Right cardiac atrium (tissue), 5 donors: ENCODE data around the gene NEU4. TPM values are rescaled to one million over a fixed set of nuclear protein-coding genes. Genes with fewer than 3 reads are reported as not detected.
"Not testable (repeated sequence)": the region's sequence is repeated elsewhere in the genome, so short reads cannot be mapped to it uniquely, and the experiment has no call there.

Experiments
- ATAC-seq, 2 donors: fragments of 200-7000 bp; cut with Tn5 transposase; one replicate each; pipeline versions ENCODE4 v1.8.0 to v1.9.1; 2020; ENCODE audit warnings: moderate library complexity in 2 of 2, mild to moderate bottlenecking in 1 of 2
- DNase-seq, 3 donors: peaks; one replicate each; pipeline ENCODE4 v3.0.0-alpha.2; 2020
- H3K27ac ChIP-seq: one replicate; pipeline ENCODE4 v1.5.1; 2013; ENCODE audit warnings: mild to moderate bottlenecking, low read length, control low read depth, moderate library complexity
- H3K27me3 ChIP-seq: one replicate; pipeline ENCODE4 v1.6.1; 2013; ENCODE audit not compliant: control insufficient read depth, insufficient read depth
- H3K4me1 ChIP-seq: one replicate; pipeline ENCODE4 v1.6.1; 2013; ENCODE audit warnings: low read length; ENCODE audit not compliant: control insufficient read depth, insufficient read depth
- H3K4me3 ChIP-seq: one replicate; pipeline ENCODE4 v1.5.1; 2013; ENCODE audit warnings: low read length, control low read depth
- H3K9me3 ChIP-seq: one replicate; pipeline ENCODE4 v1.6.1; 2013; ENCODE audit warnings: low read length; ENCODE audit not compliant: control insufficient read depth
- WGBS: extraction: QIAGEN DNeasy Blood & Tissue Kit; methylation state at CpG from one replicate; pipeline ENCODE4 v1.1.7; 2013; 5-methylcytosine and 5-hydroxymethylcytosine counted together
- intact Hi-C, 4 donors: fragments of 100-400 bp; cut with DNase I; formaldehyde crosslinking; loops; one replicate each; pipeline versions ENCODE4 v1.11.0 to v1.14.0; 2022 to 2023
- polyA plus RNA-seq: library from polyadenylated mRNA; stranded (reverse); fragments of 200-250 nt; gene quantifications from one replicate; pipeline ENCODE4 v1.2.3, GENCODE V29; 2013
- total RNA-seq, 4 donors: library from RNA; stranded (reverse); fragmentation: NEBNext Ultra II Directional; extraction: Animal tissue kit (Norgen Biotek cat#: 25700); gene quantifications; one replicate each; pipeline ENCODE4 v1.2.1, GENCODE V29; 2021
- donor health status: healthy with polysubstance abuse.
- donor health status: DM: no; HTN: yes; CAD: no.
- donor health status: DM: no; HTN: no; CAD: no.
- donor health status: DM: no; HTN: yes; CAD: no; lungs with severe emphysema.
- donor health status: DM: yes; HTN: yes; CAD: no.

The NEU4 gene
- total and polyA plus RNA-seq, 5 donors = 0.17 to 1.4 (median 0.76) TPM; not detected in 1

GRCh38 chr2:241811952-241812729 lies 3.1 kb downstream of the NEU4 start:
- WGBS = 89% methylated on average over 20 of the region's 20 CpGs

GRCh38 chr2:241812730-241813643 lies 4.0 kb downstream of the NEU4 start:
- ATAC-seq (no peak), DNase-seq (peak; percentile 8 to 63 (median 41))
- WGBS = 81% methylated on average over 40 of the region's 40 CpGs
- Histone ChIP-seq H3K27ac (no peak overlapping the region), H3K9me3 (no peaks in the 10 kb centered on the region), H3K27me3 (no peaks in the 10 kb centered on the region), H3K4me1 (no peaks in the 10 kb centered on the region), H3K4me3 (no peak overlapping the region)
- intact Hi-C loops = no loop called here

More at GRCh38 chr2:241811952-241812729, 3.1 kb downstream of the NEU4 start:
- Histone ChIP-seq H3K9me3 (no peaks in the 10 kb centered on the region), H3K4me1 (no peaks in the 10 kb centered on the region), H3K4me3 (no peak overlapping the region), H3K27me3 (no peaks in the 10 kb centered on the region), H3K27ac (no peak overlapping the region)
- DNase-seq (peak; percentile 10 to 38 (median 32)), ATAC-seq (no peak)
- intact Hi-C loops = no loop called here

- DNase-seq (peak in 1 of 3 donors; percentile 26), ATAC-seq (peak in 1 of 2 donors; percentile 19)
- H3K27me3 ChIP-seq = no peaks in the 10 kb centered on the region
- intact Hi-C loops = no loop called here
- no peaks in the 10 kb centered on the region for H3K4me1 ChIP-seq
- 54% methylated on average over 20 of the region's 20 CpGs for WGBS
- no peak overlapping the region for H3K27ac ChIP-seq
- no peak overlapping the region for H3K4me3 ChIP-seq
- H3K9me3 ChIP-seq = no peaks in the 10 kb centered on the region
These were observed 4.8 kb downstream of the NEU4 start for GRCh38 chr2:241813644-241814392.

- Histone ChIP-seq H3K27ac (no peak overlapping the region), H3K9me3 (no peaks in the 10 kb centered on the region), H3K4me1 (no peaks in the 10 kb centered on the region), H3K4me3 (no peak overlapping the region), H3K27me3 (no peaks in the 10 kb centered on the region)
- 89% methylated on average over 17 of the region's 17 CpGs for WGBS
- intact Hi-C loops = no loop called here
- no peak for ATAC-seq
- DNase-seq = peak in 2 of 3 donors; percentile 7 to 37
These were observed 5.3 kb downstream of the NEU4 start for GRCh38 chr2:241814393-241814642.

- DNase-seq (peak in 2 of 3 donors; percentile 13 to 53), ATAC-seq (no peak)
- H3K27ac ChIP-seq = no peak overlapping the region
- WGBS = 85% methylated on average over 52 of the region's 52 CpGs
- H3K27me3 ChIP-seq = no peaks in the 10 kb centered on the region
- intact Hi-C loops = no loop called here
- H3K9me3 ChIP-seq = no peaks in the 10 kb centered on the region
- H3K4me3 ChIP-seq = no peak overlapping the region
- H3K4me1 ChIP-seq = no peaks in the 10 kb centered on the region
These were observed 5.9 kb downstream of the NEU4 start for GRCh38 chr2:241814643-241815476.

- DNase-seq (peak; percentile 7 to 60 (median 36)), ATAC-seq (no peak)
- intact Hi-C loops = no loop called here
- 83% methylated on average over 48 of the region's 48 CpGs for WGBS
- H3K27me3 ChIP-seq = no peaks in the 10 kb centered on the region
- H3K9me3 ChIP-seq = no peaks in the 10 kb centered on the region
- no peak overlapping the region for H3K4me3 ChIP-seq
- no peaks in the 10 kb centered on the region for H3K4me1 ChIP-seq
- H3K27ac ChIP-seq = no peak overlapping the region
These were observed 6.8 kb downstream of the NEU4 start for GRCh38 chr2:241815477-241816430.

GRCh38 chr2:241816431-241817121 lies 7.6 kb downstream of the NEU4 start:
- no peaks in the 10 kb centered on the region for H3K4me1 ChIP-seq
- intact Hi-C loops = no loop called here
- H3K9me3 ChIP-seq = no peaks in the 10 kb centered on the region
- H3K27me3 ChIP-seq = no peaks in the 10 kb centered on the region
- peak in 1 of 3 donors; percentile 49 for DNase-seq
- no peak for ATAC-seq
- WGBS = 73% methylated on average over 33 of the region's 33 CpGs
- no peak overlapping the region for H3K27ac ChIP-seq
- H3K4me3 ChIP-seq = no peak overlapping the region

- Histone ChIP-seq H3K27ac (no peak overlapping the region), H3K27me3 (no peaks in the 10 kb centered on the region), H3K9me3 (no peaks in the 10 kb centered on the region), H3K4me3 (no peak overlapping the region), H3K4me1 (no peaks in the 10 kb centered on the region)
- ATAC-seq (no peak), DNase-seq (peak; percentile 15 to 60 (median 56))
- WGBS = 39% methylated on average over 16 of the region's 16 CpGs
- intact Hi-C loops = no loop called here
These were observed 8.3 kb downstream of the NEU4 start for GRCh38 chr2:241817126-241817820.

- H3K4me1 ChIP-seq, DNase-seq, ATAC-seq, H3K9me3 ChIP-seq, intact Hi-C loops, H3K27me3 ChIP-seq, H3K4me3 ChIP-seq, H3K27ac ChIP-seq: not testable (repeated sequence)
- WGBS = 74% methylated on average over 10 of the region's 10 CpGs
These were observed 8.8 kb downstream of the NEU4 start for GRCh38 chr2:241817821-241818215.
